CD4-positive, CD25-positive, alpha-beta regulatory T cell (primary cell): Measurements from ENCODE around the gene TMEM212. TPM values are rescaled to one million over a fixed set of nuclear protein-coding genes. Genes with fewer than 3 reads are reported as not detected.

Experiments
- ATAC-seq, 2 donors: fragments of 150-1000 bp; cut with Tn5 transposase; one replicate each; pipeline ENCODE4 v1.10.0; 2021; ENCODE audit warnings: low read depth in 2 of 2, moderate number of reproducible peaks in 2 of 2, moderate library complexity in 1 of 2
- DNase-seq, 3 donors: peaks; one replicate each; pipeline versions ENCODE4 v3.0.0 to v3.0.0-alpha.2; 2012 to 2022; ENCODE audit warnings: mixed read lengths in 1 of 3
- H3K27ac ChIP-seq: one replicate; pipeline ENCODE4 v1.7.0; 2013; ENCODE audit warnings: mild to moderate bottlenecking, low read length; ENCODE audit not compliant: insufficient read depth, poor library complexity, severe bottlenecking
- H3K27me3 ChIP-seq: one replicate; pipeline ENCODE4 v1.7.0; 2013; ENCODE audit warnings: low read length; ENCODE audit not compliant: control insufficient read depth, insufficient read depth
- H3K36me3 ChIP-seq: one replicate; pipeline ENCODE4 v1.7.0; 2013; ENCODE audit warnings: mild to moderate bottlenecking, low read length, moderate library complexity; ENCODE audit not compliant: control insufficient read depth, insufficient read depth
- H3K4me1 ChIP-seq: 2 replicates; pipeline ENCODE4 v1.7.0; 2013; ENCODE audit warnings: mild to moderate bottlenecking, low read length; ENCODE audit not compliant: insufficient read depth, control insufficient read depth, poor library complexity, severe bottlenecking
- H3K4me3 ChIP-seq: one replicate; pipeline ENCODE4 v1.7.0; 2013; ENCODE audit warnings: low read depth, mild to moderate bottlenecking, low read length, moderate library complexity
- H3K9me3 ChIP-seq, 2 experiments: 1 replicate in 1 of 2; 2 replicates in 1 of 2; pipeline ENCODE4 v1.7.0; 2013; ENCODE audit warnings: low read length in 2 of 2, mild to moderate bottlenecking in 1 of 2, moderate library complexity in 1 of 2; ENCODE audit not compliant: control insufficient read depth in 2 of 2
- H3K27ac Mint-ChIP-seq, 3 donors: one replicate each; pipeline ENCODE4 v1.8.0; 2020 to 2022; ENCODE audit warnings: mild to moderate bottlenecking in 3 of 3, mixed read lengths in 3 of 3, moderate library complexity in 2 of 3
- H3K27me3 Mint-ChIP-seq: one replicate; pipeline ENCODE4 v1.8.0; 2022; ENCODE audit warnings: mild to moderate bottlenecking, mixed read lengths
- H3K36me3 Mint-ChIP-seq: one replicate; pipeline ENCODE4 v1.8.0; 2020; ENCODE audit warnings: mixed read lengths
- H3K4me1 Mint-ChIP-seq, 4 donors: one replicate each; pipeline ENCODE4 v1.8.0; 2020 to 2022; ENCODE audit warnings: mixed read lengths in 4 of 4, mild to moderate bottlenecking in 1 of 4
- H3K4me3 Mint-ChIP-seq, 4 donors: one replicate each; pipeline ENCODE4 v1.8.0; 2020 to 2022; ENCODE audit warnings: mild to moderate bottlenecking in 4 of 4, mixed read lengths in 4 of 4, moderate library complexity in 3 of 4
- H3K9me3 Mint-ChIP-seq, 7 donors: one replicate each; pipeline ENCODE4 v1.8.0; 2020 to 2022; ENCODE audit warnings: mixed read lengths in 7 of 7, mild to moderate bottlenecking in 3 of 7, moderate library complexity in 2 of 7
- polyA plus RNA-seq, 4 donors: library from polyadenylated mRNA; unstranded; fragments of 300-500 nt; fragmentation: Illumina TruSeq; gene quantifications; one replicate each; pipeline ENCODE4 v1.2.3, GENCODE V29; 2021
- total RNA-seq: library from RNA; stranded (reverse); gene quantifications from one replicate; pipeline ENCODE4 v1.2.3, GENCODE V29; 2022

TMEM212 gene
- total and polyA plus RNA-seq, 5 donors from 2014 or later = not detected

DNA sequence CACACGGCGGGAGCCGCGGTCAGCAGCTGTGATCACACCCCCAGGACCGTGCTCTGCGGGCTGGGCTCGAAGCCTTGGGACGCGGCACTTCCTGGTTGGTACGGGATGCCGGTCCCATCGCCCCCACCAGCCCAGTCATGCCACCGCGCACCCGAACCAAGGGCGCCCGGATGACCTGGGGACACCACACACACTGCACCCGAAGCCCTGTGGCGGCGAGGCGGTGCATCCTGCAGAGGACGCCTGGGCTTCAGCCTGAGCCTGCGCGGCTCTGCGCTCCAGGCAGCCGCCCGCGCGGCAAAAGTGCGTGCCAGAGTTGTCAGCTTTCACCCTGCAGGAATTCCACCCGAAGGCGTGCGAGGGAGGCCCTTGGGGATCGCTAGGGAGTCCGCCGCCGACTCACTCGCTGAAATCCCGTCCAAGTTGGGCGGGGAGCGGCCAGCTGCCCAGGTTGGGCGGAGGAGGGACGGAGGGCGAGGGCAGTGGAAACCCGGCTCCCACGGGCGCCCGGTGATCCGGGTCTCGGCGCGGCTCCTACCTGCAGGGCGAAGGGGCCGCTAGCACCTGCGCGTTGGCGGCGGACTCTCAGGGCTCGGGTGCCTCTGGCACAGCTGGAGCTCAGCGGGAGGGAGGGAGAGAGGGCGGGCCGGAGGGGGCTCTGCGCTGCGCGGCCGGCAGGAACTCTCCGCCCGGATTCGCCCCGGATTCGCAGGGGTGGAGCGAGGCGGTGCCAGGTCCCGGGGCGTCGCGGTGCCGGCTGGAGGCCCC is 33.1 kb upstream of the TMEM212 start, which contains the start of gene PLD1:
Gene PLD1, minus strand, starts transcription at position 623 of the 768 bp plus-strand sequence. CDS start 72,432 bp downstream, outside the sequence.
- peaks cover 49% of the 10 kb centered on the region for H3K27me3 Mint-ChIP-seq
- peak; percentile 78 for ATAC-seq
- peak; percentile 33 to 72 (median 37) for DNase-seq

DNA sequence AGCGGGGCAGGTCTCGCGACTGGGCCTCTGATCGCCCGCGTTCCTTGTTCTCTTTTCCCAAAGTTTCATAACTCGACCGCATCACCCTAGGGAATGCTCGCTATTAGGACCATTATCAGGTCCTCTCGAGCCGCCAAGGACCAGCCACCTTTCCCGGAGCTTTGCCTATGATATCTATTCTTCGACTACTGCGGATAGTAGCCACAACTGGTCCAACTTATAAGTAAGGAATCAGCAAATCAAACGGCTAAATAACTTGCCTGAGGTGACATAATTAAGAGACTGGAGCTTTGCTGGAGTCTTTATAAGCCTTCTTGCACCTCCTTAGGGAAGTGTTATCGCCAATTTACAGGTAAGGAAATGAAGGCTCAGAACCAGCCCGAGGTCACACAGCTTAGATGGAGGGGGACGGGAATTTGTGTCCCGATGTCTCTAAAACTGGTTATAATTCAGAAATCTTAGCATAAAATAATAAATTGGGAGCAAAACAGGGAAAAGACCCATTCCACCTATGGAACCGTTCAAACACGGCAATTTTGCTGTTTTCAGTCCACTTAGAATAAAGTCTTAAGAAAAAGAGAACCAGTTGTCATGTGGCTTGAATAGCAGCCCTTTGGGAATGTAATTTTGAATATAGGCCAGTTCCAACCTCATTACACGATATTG is 32.4 kb upstream of the TMEM212 start:
- no peaks in the 10 kb centered on the region for H3K36me3 Mint-ChIP-seq
- DNase-seq (no peak), ATAC-seq (no peak)
- no peak overlapping the region for H3K27ac ChIP-seq
- peak overlapping the region in 1 of 3 donors; percentile 63 for H3K27ac Mint-ChIP-seq
- H3K4me3 Mint-ChIP-seq = peak overlapping the region; percentile 80 to 90 (median 85)
- H3K9me3 Mint-ChIP-seq = no peaks in the 10 kb centered on the region
- H3K27me3 Mint-ChIP-seq = peaks cover 53% of the 10 kb centered on the region
- H3K4me1 Mint-ChIP-seq = peaks cover 8 to 18% (median 12%) of the 10 kb centered on the region in 4 donors
- H3K9me3 ChIP-seq = no peaks in the 10 kb centered on the region
- peak overlapping the region; percentile 31 for H3K4me3 ChIP-seq
- H3K36me3 ChIP-seq = no peaks in the 10 kb centered on the region
- H3K4me1 ChIP-seq = peaks cover 13% of the 10 kb centered on the region
- peaks cover 19% of the 10 kb centered on the region for H3K27me3 ChIP-seq

More for the DNA sequence above, 33.1 kb upstream of the TMEM212 start, which contains the start of gene PLD1:
- H3K36me3 ChIP-seq = no peaks in the 10 kb centered on the region
- no peak within 1 kb of the TSS for H3K27ac ChIP-seq
- Mint-ChIP-seq H3K4me3 (peak within 1 kb of the TSS; percentile 80 to 97 (median 89)), H3K9me3 (no peaks in the 10 kb centered on the region), H3K36me3 (no peaks in the 10 kb centered on the region), H3K27ac (peak within 1 kb of the TSS; percentile 6 to 63 (median 37)), H3K4me1 (peaks cover 8 to 18% (median 12%) of the 10 kb centered on the region in 4 donors)
- H3K4me1 ChIP-seq = peaks cover 13% of the 10 kb centered on the region
- peaks cover 19% of the 10 kb centered on the region for H3K27me3 ChIP-seq
- no peaks in the 10 kb centered on the region for H3K9me3 ChIP-seq
- H3K4me3 ChIP-seq = peak within 1 kb of the TSS; percentile 53

DNA sequence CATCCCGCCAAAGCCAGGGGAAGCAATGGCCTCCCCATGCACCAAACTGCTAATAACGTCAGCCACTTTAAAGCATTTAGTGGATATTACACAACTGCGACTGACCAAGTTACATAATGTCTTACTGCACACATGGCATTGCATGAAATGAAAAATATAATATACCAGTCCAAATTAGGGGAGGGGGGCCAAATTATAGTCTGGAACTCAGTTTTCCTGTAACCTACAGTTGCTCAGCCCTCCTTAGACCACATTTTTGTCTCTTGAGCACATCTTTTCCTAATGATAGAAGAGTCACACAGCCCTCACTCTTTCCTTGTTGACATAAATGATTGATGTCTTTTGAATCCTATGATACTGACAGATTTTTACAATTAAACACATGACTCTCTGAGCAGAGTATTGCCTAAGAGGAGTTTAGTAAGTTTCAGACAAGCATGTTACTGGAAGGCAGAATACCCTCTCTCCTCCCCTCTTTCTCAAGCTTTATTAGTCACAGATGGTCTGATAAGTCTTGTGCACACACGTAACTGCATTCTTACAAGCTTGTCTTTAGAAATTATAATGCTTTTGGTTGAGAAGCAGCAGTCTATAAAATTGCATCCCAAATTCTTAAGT is 31.7 kb upstream of the TMEM212 start:
- Histone ChIP-seq H3K4me3 (no peak overlapping the region), H3K27ac (no peak overlapping the region), H3K27me3 (peaks cover 17% of the 10 kb centered on the region), H3K36me3 (no peaks in the 10 kb centered on the region), H3K9me3 (no peaks in the 10 kb centered on the region), H3K4me1 (peaks cover 13% of the 10 kb centered on the region)
- Mint-ChIP-seq H3K4me3 (peak overlapping the region in 3 of 4 donors; percentile 12 to 90 (median 44)), H3K4me1 (peaks cover 8 to 18% (median 12%) of the 10 kb centered on the region in 4 donors), H3K36me3 (no peaks in the 10 kb centered on the region), H3K9me3 (no peaks in the 10 kb centered on the region), H3K27me3 (peaks cover 53% of the 10 kb centered on the region), H3K27ac (no peak overlapping the region)
- ATAC-seq = no peak
- no peak for DNase-seq

DNA sequence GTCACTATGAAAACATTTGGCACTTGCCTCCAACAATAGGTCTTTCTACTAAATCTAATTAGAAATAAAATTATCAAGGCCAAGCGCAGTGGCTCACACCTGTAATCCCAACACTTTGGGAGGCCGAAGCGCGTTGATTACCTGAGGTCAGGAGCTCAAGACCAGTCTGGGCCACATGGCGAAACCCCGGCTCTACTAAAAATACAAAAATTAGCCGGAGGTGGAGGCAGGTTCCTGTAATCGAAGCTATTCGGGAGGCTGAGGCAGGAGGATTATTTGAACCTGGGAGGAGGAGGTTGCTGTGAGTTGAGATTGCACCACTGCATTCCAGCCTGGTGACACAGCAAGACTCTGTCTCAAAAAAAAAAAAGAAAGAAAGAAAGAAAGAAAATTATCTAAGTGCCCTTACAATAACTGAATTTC is 31.2 kb upstream of the TMEM212 start:
- Histone ChIP-seq H3K36me3 (no peaks in the 10 kb centered on the region), H3K27ac (no peak overlapping the region), H3K9me3 (no peaks in the 10 kb centered on the region), H3K4me1 (peaks cover 13% of the 10 kb centered on the region), H3K27me3 (peaks cover 13% of the 10 kb centered on the region), H3K4me3 (no peak overlapping the region)
- Mint-ChIP-seq H3K27ac (no peak overlapping the region), H3K4me3 (peak overlapping the region in 1 of 4 donors; percentile 32), H3K36me3 (no peaks in the 10 kb centered on the region), H3K9me3 (no peaks in the 10 kb centered on the region), H3K4me1 (peaks cover 8 to 14% (median 12%) of the 10 kb centered on the region in 4 donors), H3K27me3 (peaks cover 53% of the 10 kb centered on the region)
- ATAC-seq = no peak
- DNase-seq = no peak

DNA sequence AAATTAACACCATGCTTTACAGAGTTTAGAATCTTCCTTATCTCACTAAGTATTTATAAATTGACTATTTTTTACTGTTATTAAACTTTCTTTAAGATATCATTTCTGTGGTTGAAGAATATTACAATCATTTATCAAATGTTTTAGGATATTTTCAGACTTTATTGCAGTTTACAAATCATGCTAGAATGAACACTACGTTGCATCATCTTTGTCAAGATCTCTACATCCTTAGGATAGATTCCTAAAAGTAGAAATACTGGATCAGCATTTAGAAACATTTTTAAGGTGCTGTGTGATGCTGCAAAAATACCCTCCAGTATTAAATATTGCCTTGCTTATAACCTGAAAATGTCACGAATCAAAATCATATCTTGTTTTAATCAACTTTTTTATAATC is 30.3 kb upstream of the TMEM212 start:
- Mint-ChIP-seq H3K9me3 (peaks cover 0 to under 1% (median 0%) of the 10 kb centered on the region in 7 donors), H3K4me3 (no peak overlapping the region), H3K36me3 (no peaks in the 10 kb centered on the region), H3K4me1 (peaks cover 7 to 14% (median 11%) of the 10 kb centered on the region in 4 donors), H3K27me3 (peaks cover 59% of the 10 kb centered on the region), H3K27ac (no peak overlapping the region)
- H3K27me3 ChIP-seq = peaks cover 13% of the 10 kb centered on the region
- peaks cover 13% of the 10 kb centered on the region for H3K4me1 ChIP-seq
- H3K27ac ChIP-seq = no peak overlapping the region
- ATAC-seq = no peak
- H3K4me3 ChIP-seq = no peak overlapping the region
- no peaks in the 10 kb centered on the region for H3K9me3 ChIP-seq
- H3K36me3 ChIP-seq = no peaks in the 10 kb centered on the region
- no peak for DNase-seq

DNA sequence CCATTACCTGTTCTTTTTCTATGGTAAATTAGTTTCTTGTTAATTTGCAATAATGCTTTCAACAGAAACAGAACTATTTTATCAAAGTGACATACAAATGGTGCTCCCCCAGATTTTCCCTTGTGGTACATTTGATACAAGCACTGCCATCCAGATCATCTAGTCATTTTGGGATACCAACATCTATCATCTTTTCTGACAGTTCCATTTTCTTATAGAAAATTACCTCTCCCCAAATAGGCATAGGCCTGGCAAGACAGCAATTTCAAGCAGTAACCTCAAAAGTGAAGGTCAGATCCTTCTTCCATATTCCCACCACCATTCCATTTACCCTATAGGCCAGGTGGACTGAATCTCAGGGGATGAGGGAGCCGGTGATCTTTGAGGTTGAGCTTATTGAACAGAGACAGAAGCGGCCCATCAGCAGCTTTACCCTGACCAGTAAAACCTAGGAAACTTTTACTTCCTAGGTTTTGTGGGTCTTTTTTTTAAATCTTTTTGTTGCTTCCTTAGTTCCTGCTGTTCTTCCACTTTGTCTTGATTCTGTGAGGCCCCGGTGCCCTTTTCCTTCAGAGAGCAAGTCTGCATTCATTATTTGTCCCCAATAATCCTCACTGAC is 29.8 kb upstream of the TMEM212 start:
- H3K27me3 Mint-ChIP-seq = peaks cover 64% of the 10 kb centered on the region
- Histone ChIP-seq H3K27ac (no peak overlapping the region), H3K36me3 (no peaks in the 10 kb centered on the region), H3K4me1 (peaks cover 13% of the 10 kb centered on the region), H3K27me3 (peaks cover 13% of the 10 kb centered on the region), H3K4me3 (no peak overlapping the region), H3K9me3 (no peaks in the 10 kb centered on the region)
- H3K9me3 Mint-ChIP-seq = peaks cover 0 to 1% (median 0%) of the 10 kb centered on the region in 7 donors
- H3K4me3 Mint-ChIP-seq = peak overlapping the region in 1 of 4 donors; percentile 44
- H3K27ac Mint-ChIP-seq = no peak overlapping the region
- peaks cover 6 to 14% (median 11%) of the 10 kb centered on the region in 4 donors for H3K4me1 Mint-ChIP-seq
- DNase-seq (no peak), ATAC-seq (no peak)
- no peaks in the 10 kb centered on the region for H3K36me3 Mint-ChIP-seq

DNA sequence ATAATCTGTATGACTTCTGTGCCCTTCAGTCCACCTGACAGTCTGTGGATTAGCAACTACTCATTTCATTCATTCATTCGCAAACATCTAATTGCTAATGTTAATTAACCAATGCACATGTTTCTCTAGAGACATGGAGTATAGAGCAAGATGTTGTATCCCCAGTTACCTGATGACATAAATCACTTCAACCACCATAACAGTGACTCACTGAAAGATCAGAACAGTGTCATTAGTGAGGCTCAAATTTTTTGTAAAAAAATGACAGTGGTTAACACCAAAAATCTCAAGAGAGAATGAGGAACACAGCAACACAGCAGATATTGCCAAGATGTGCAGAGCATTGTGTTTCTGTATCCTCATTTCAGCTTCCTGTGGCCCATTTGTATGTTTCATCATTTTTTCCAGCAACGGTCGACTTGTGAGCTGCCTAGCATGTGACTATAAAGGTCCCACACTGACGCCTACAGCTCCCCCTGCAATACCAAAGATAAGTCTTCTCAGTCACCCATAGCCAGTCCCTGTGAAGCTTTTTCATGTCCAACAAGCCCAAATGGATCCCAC is 29.2 kb upstream of the TMEM212 start:
- no peaks in the 10 kb centered on the region for H3K9me3 ChIP-seq
- peaks cover 0 to 1% (median 0%) of the 10 kb centered on the region in 7 donors for H3K9me3 Mint-ChIP-seq
- ATAC-seq = peak in 1 of 2 donors; percentile 15
- peaks cover 61% of the 10 kb centered on the region for H3K27me3 Mint-ChIP-seq
- no peaks in the 10 kb centered on the region for H3K36me3 ChIP-seq
- peaks cover 13% of the 10 kb centered on the region for H3K4me1 ChIP-seq
- H3K27ac Mint-ChIP-seq = no peak overlapping the region
- no peaks in the 10 kb centered on the region for H3K36me3 Mint-ChIP-seq
- H3K4me1 Mint-ChIP-seq = peaks cover 6 to 14% (median 11%) of the 10 kb centered on the region in 4 donors
- H3K4me3 ChIP-seq = no peak overlapping the region
- H3K27me3 ChIP-seq = peaks cover 13% of the 10 kb centered on the region
- no peak overlapping the region for H3K27ac ChIP-seq
- peak overlapping the region in 1 of 4 donors; percentile 44 for H3K4me3 Mint-ChIP-seq
- DNase-seq = peak in 1 of 3 donors; percentile 21
